HEK293 (cell line): ENCODE measurements around the gene PWWP2A.

Experiments used
- TRIM28 ChIP-seq: IDR thresholded peaks from 2 replicates; pipeline ENCODE4 v1.6.1; 2011; ENCODE audit warnings: low read length, control low read depth, borderline replicate concordance

The PWWP2A gene

DNA sequence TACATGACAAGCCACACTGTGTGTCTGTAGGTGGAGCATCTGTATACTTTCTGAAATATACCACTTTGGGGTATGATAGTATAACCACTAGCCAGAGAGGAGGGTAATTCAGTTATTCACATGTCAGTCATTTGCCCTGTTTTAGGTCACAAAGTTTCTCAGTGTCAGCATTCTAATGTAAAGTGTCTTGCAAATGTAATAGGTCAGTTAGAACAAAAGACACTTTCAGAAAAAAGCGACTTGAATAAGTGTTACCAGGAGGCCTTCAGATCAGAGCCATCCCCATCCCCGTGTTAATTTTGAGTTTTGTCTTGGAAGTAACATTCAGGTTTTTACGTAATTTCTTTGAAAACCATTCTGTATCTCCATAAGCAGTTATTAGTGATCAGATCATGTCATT is 76.6 kb downstream of the PWWP2A start (continued):
- TF ChIP-seq TRIM28, result no peak
